K562 treated with DMSO at 1 percent for 48 hours (cell line): Measurements from ENCODE around the gene DYRK4. TPM values are rescaled to one million over a fixed set of nuclear protein-coding genes. Genes with fewer than 3 reads are reported as not detected.

Experiments used
- total RNA-seq: library from RNA; unstranded; fragments of 300-600 nt; gene quantifications from 2 replicates; pipeline ENCODE4 v1.2.3, GENCODE V29; 2022; ENCODE audit warnings: low replicate concordance; ENCODE audit errors: extremely low read depth

The DYRK4 gene
- total RNA-seq: not detected in 2 replicates

GRCh38 chr12:4562034-4562657 is at the start of gene DYRK4:
DYRK4 (plus strand) TSS chr12:4562208; CDS start chr12:4562246, 38 bp downstream.

GRCh38 chr12:4538207-4539160 is 23.5 kb upstream of the DYRK4 start, which contains the start of gene RAD51AP1:
RAD51AP1 (plus strand) TSS chr12:4538890; CDS start chr12:4538940, 50 bp downstream.

GRCh38 chr12:4648501-4649357 is 86.7 kb downstream of the DYRK4 start, which contains the start of the genes AKAP3 and NDUFA9:
AKAP3 (minus strand) TSS chr12:4649051; CDS start chr12:4638196, 10,855 bp downstream.
NDUFA9 (plus strand) TSS chr12:4649114; CDS start chr12:4649127, 13 bp downstream.

Other genes with a start within 250 kb of the DYRK4 start
- not detected in 2 replicates for gene TIGAR, start 241.0 kb upstream of the DYRK4 start, total RNA-seq
- gene FGF23, start 182.5 kb upstream of the DYRK4 start, total RNA-seq: not detected in 2 replicates
- gene FGF6, start 116.4 kb upstream of the DYRK4 start, total RNA-seq: not detected in 2 replicates
- not detected in 2 replicates for gene RAD51AP1, start 23.3 kb upstream of the DYRK4 start, total RNA-seq
- not detected in 2 replicates for gene AKAP3, start 86.8 kb downstream of the DYRK4 start, total RNA-seq
- gene NDUFA9, start 86.9 kb downstream of the DYRK4 start, total RNA-seq: not detected in 2 replicates
- not detected in 2 replicates for gene GALNT8, start 158.2 kb downstream of the DYRK4 start, total RNA-seq